Heart right ventricle (tissue), 16 donors: ENCODE data around the gene ABCA3. TPM values are rescaled to one million over a fixed set of nuclear protein-coding genes. Genes with fewer than 3 reads are reported as not detected.
"Not testable (repeated sequence)": the region's sequence is repeated elsewhere in the genome, so short reads cannot be mapped to it uniquely, and the experiment has no call there.

Source experiments
- ATAC-seq, 8 donors: fragments of 200-7000 bp; cut with Tn5 transposase; one replicate each; pipeline ENCODE4 v1.9.1; 2020; ENCODE audit warnings: mild to moderate bottlenecking in 8 of 8, moderate library complexity in 8 of 8, moderate number of reproducible peaks in 1 of 8
- DNase-seq, 2 donors: peaks; one replicate each; pipeline ENCODE4 v3.0.0-alpha.2; 2020
- H3K27ac ChIP-seq, 10 donors: fragments of 200-600 bp; sonication (generic) in 2 of 10; one replicate each; pipeline versions ENCODE4 v1.5.0 to v1.8.0; 2020 to 2022; ENCODE audit warnings: mild to moderate bottlenecking in 3 of 10
- H3K27me3 ChIP-seq, 7 donors: fragments of 200-600 bp; one replicate each; pipeline ENCODE4 v1.8.0; 2021 to 2022; ENCODE audit warnings: mild to moderate bottlenecking in 2 of 7
- H3K36me3 ChIP-seq, 9 donors: fragments of 200-600 bp; sonication (generic) in 1 of 9; one replicate each; pipeline versions ENCODE4 v1.5.0 to v1.8.0; 2020 to 2022; ENCODE audit warnings: mild to moderate bottlenecking in 2 of 9
- H3K4me1 ChIP-seq, 9 donors: fragments of 200-600 bp; sonication (generic) in 1 of 9; one replicate each; pipeline versions ENCODE4 v1.5.0 to v1.8.0; 2020 to 2022; ENCODE audit warnings: mild to moderate bottlenecking in 4 of 9
- H3K4me3 ChIP-seq, 10 donors: fragments of 200-600 bp; sonication (generic) in 2 of 10; one replicate each; pipeline versions ENCODE4 v1.5.0 to v1.8.0; 2020 to 2022; ENCODE audit warnings: mild to moderate bottlenecking in 7 of 10, moderate library complexity in 2 of 10
- H3K9me3 ChIP-seq, 11 donors: fragments of 200-600 bp in 10 of 11; sonication (generic) in 2 of 11; one replicate each; pipeline versions ENCODE4 v1.5.0 to v1.8.0; 2013 to 2022; ENCODE audit warnings: mild to moderate bottlenecking in 2 of 11, control low read depth in 1 of 11, moderate library complexity in 1 of 11
- WGBS, 2 donors: extraction: QIAGEN DNeasy Blood & Tissue Kit; methylation state at CpG; one replicate each; pipeline ENCODE4 v1.1.7; 2013; ENCODE audit warnings: inconsistent platforms in 1 of 2; 5-methylcytosine and 5-hydroxymethylcytosine counted together
- intact Hi-C, 10 donors: fragments of 100-400 bp; cut with DNase I; formaldehyde crosslinking; loops; one replicate each; pipeline versions ENCODE4 v1.11.1 to v1.14.2; 2022
- polyA plus RNA-seq, 2 donors: library from polyadenylated mRNA; stranded (reverse); fragments of 200-250 nt; gene quantifications; one replicate each; pipeline ENCODE4 v1.2.3, GENCODE V29; 2013
- total RNA-seq, 10 donors: library from RNA; stranded (reverse); fragmentation: NEBNext Ultra II Directional in 3 of 10; extraction: Animal tissue kit (Norgen Biotek cat#: 25700) in 3 of 10; gene quantifications; one replicate each; pipeline versions ENCODE4 v1.2.1 to v1.2.4, GENCODE V29; 2021 to 2023
- TF ChIP-seq, protein P1 (sequence below), 9 donors: fragments of 200-600 bp; sonication (generic) in 2 of 9; IDR thresholded peaks; one replicate each; pipeline versions ENCODE4 v1.5.0 to v1.8.0; 2021 to 2022; ENCODE audit warnings: antibody characterized with exemption in 9 of 9, mild to moderate bottlenecking in 5 of 9, moderate library complexity in 1 of 9
- donor health status: Arrhythmogenic right ventricular cardiomyopathy.
- donor health status: ischemic (EF 13 %, LVEDD 7.1; RV severe dilation, severe dysfunction).
- donor health status: healthy with polysubstance abuse.
- donor health status: DM: no; HTN: yes; CAD: no.
- donor health status: DM: no; HTN: no; CAD: no.
- donor health status: ischemic (EF 25% LVEDD 6.9; RV normal size, moderate dysfunction).
- donor health status: ischemic (EF 25% LVEDD 5.7; RV mildly dilated, moderate dysfunction).
- donor health status: healthy.
- donor health status: DM: yes; HTN: yes; CAD: no.
- donor health status: Ischemic cardiomyopathy.
- donor health status: ischemic (EF 35%, LVEDD 5.7; RV mildly dilated, moderate dysfunction).
- donor health status: nonischemic (EF 11% LVEDD 7.7; RV severe dilation, severe dysfunction).
- donor health status: DM: yes; HTN: yes; CAD: no.
- donor health status: PGD.
- donor health status: ischemic (EF 29% LVEDD 5.4; RV normal size, mild dysfunction).
- donor health status: nonischemic (EF 23%, LVEDD 6.1; RV moderate dilation, normal function).

ABCA3 gene
- total and polyA plus RNA-seq, 12 donors: 4.9 to 12.5 (median 9.2) TPM

- H3K27ac ChIP-seq: no peak overlapping the region
- peaks cover 0 to 86% (median 53%) of the 10 kb centered on the region in 9 donors for H3K36me3 ChIP-seq
- intact Hi-C loops: no loop called here
- TF ChIP-seq, protein P1, sequence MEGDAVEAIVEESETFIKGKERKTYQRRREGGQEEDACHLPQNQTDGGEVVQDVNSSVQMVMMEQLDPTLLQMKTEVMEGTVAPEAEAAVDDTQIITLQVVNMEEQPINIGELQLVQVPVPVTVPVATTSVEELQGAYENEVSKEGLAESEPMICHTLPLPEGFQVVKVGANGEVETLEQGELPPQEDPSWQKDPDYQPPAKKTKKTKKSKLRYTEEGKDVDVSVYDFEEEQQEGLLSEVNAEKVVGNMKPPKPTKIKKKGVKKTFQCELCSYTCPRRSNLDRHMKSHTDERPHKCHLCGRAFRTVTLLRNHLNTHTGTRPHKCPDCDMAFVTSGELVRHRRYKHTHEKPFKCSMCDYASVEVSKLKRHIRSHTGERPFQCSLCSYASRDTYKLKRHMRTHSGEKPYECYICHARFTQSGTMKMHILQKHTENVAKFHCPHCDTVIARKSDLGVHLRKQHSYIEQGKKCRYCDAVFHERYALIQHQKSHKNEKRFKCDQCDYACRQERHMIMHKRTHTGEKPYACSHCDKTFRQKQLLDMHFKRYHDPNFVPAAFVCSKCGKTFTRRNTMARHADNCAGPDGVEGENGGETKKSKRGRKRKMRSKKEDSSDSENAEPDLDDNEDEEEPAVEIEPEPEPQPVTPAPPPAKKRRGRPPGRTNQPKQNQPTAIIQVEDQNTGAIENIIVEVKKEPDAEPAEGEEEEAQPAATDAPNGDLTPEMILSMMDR (IDR thresholded peaks at IDR 0.05): no peak
- no peaks in the 10 kb centered on the region for H3K9me3 ChIP-seq
- H3K27me3 ChIP-seq: peaks cover 0 to 1% (median 0%) of the 10 kb centered on the region in 7 donors
- 94 to 97% methylated on average over 19 of the region's 19 CpGs for WGBS, 2 donors
- no peak overlapping the region for H3K4me3 ChIP-seq
- ATAC-seq (no peak), DNase-seq (no peak)
- peaks cover 0 to 10% (median under 1%) of the 10 kb centered on the region in 9 donors for H3K4me1 ChIP-seq
Observed at GRCh38 chr16:2243031-2243528, 97.4 kb downstream of the ABCA3 start.

DNA sequence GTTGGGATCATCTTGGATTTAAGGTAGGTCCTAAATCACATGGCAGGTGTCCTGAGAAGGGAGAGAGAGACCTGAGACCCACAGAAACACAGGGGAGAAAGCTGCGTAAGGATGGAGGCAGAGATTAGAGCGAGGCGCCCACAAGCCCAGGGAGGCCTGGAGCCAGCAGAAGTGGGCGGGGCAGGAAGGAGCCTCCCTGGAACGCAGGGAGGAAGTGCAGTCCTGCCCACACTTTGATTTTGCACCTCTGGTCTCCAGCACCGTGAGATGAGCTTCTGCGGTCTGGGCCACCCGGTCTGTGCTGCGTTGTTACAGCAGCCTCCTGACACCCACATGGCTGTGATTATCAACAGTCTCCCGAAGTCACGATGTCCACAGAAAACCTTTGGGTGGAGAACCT, 97.9 kb downstream of the ABCA3 start:
- no peak overlapping the region for H3K27ac ChIP-seq
- DNase-seq (no peak), ATAC-seq (no peak)
- H3K4me3 ChIP-seq: no peak overlapping the region
- intact Hi-C loops: no loop called here
- H3K36me3 ChIP-seq: peaks cover 0 to 84% (median 53%) of the 10 kb centered on the region in 9 donors
- H3K9me3 ChIP-seq: no peaks in the 10 kb centered on the region
- H3K27me3 ChIP-seq: peaks cover 0 to 6% (median 0%) of the 10 kb centered on the region in 7 donors
- H3K4me1 ChIP-seq: peaks cover 0 to 15% (median 6%) of the 10 kb centered on the region in 9 donors
- 75 to 78% methylated on average over 11 of the region's 11 CpGs for WGBS, 2 donors
- TF ChIP-seq, protein P1 (IDR thresholded peaks at IDR 0.05): no peak

- peaks cover 0 to 68% (median 47%) of the 10 kb centered on the region in 9 donors for H3K36me3 ChIP-seq
- H3K27me3 ChIP-seq: peaks cover 0 to 29% (median 8%) of the 10 kb centered on the region in 7 donors
- H3K9me3 ChIP-seq, H3K4me3 ChIP-seq, intact Hi-C loops, DNase-seq, ATAC-seq, H3K27ac ChIP-seq: not testable (repeated sequence)
- WGBS, 2 donors: 67 to 68% methylated on average over 9 of the region's 9 CpGs
- peaks cover 13 to 34% (median 23%) of the 10 kb centered on the region in 9 donors for H3K4me1 ChIP-seq
Observed at GRCh38 chr16:2240331-2240730, 100.2 kb downstream of the ABCA3 start.

- Histone ChIP-seq H3K36me3 (peaks cover 4 to 68% (median 48%) of the 10 kb centered on the region in 9 donors), H3K9me3 (no peaks in the 10 kb centered on the region), H3K27ac (peak overlapping the region in 1 of 10 donors; percentile 58), H3K4me3 (no peak overlapping the region), H3K4me1 (peaks cover 13 to 33% (median 23%) of the 10 kb centered on the region in 9 donors), H3K27me3 (peaks cover 0 to 30% (median 8%) of the 10 kb centered on the region in 7 donors)
- DNase-seq (no peak), ATAC-seq (peak in 6 of 8 donors; percentile 3 to 9 (median 4))
- intact Hi-C loops: no loop called here
- 79% methylated on average over 15 of the region's 15 CpGs for WGBS, 2 donors
- TF ChIP-seq, protein P1 (IDR thresholded peaks at IDR 0.05): no peak
Observed at GRCh38 chr16:2238838-2239675, 101.5 kb downstream of the ABCA3 start.
